Mammary epithelial cell (primary cell): ENCODE measurements around the gene SRSF12.

Source experiments
- EZH2 ChIP-seq: IDR thresholded peaks from 2 replicates; pipeline ENCODE4 v1.6.1; 2012; ENCODE audit warnings: low read length, inconsistent platforms, borderline replicate concordance
- TF ChIP-seq, protein P1 (sequence below), 2 donors: IDR thresholded peaks in 1 of 2; conservative IDR thresholded peaks in 1 of 2; 2 replicates each; pipeline ENCODE4 v1.5.1; 2011 to 2012; ENCODE audit warnings: inconsistent platforms in 2 of 2, low read length in 2 of 2, mild to moderate bottlenecking in 2 of 2, control low read depth in 1 of 2, low read depth in 1 of 2; ENCODE audit not compliant: insufficient read depth in 1 of 2; ENCODE audit errors: extremely low read depth in 1 of 2

DNA sequence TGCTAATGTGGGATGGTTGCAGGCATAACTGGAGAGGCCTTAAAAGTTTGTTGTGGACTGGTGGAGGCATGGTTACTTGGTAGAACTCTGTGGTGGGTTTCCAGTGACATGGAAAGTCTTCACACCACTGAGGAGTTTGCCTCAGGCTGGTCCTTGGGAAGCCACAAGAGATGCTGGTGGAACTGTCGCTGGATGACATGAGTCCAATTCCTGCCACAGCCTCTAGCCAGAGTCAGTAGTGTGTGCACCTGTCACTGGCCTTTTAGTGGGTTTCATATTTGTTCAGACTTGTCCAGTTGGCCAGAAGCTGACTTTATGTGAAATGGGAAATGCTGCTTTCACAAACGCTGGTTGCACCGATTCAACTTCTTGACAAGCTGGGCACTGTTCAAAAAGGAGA is 13.7 kb upstream of the SRSF12 start:
- TF ChIP-seq, protein P1, sequence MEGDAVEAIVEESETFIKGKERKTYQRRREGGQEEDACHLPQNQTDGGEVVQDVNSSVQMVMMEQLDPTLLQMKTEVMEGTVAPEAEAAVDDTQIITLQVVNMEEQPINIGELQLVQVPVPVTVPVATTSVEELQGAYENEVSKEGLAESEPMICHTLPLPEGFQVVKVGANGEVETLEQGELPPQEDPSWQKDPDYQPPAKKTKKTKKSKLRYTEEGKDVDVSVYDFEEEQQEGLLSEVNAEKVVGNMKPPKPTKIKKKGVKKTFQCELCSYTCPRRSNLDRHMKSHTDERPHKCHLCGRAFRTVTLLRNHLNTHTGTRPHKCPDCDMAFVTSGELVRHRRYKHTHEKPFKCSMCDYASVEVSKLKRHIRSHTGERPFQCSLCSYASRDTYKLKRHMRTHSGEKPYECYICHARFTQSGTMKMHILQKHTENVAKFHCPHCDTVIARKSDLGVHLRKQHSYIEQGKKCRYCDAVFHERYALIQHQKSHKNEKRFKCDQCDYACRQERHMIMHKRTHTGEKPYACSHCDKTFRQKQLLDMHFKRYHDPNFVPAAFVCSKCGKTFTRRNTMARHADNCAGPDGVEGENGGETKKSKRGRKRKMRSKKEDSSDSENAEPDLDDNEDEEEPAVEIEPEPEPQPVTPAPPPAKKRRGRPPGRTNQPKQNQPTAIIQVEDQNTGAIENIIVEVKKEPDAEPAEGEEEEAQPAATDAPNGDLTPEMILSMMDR (conservative IDR thresholded peaks at IDR 0.05 in 1 of 2, IDR thresholded peaks at IDR 0.05 in 1 of 2; ENCODE audit: extremely low read depth in 1 of 2, insufficient read depth in 1 of 2, low read depth in 1 of 2, low read length in 2 of 2), result no peak
- TF ChIP-seq EZH2, result no peak
